HEK293 (cell line): ENCODE results near the gene SIDT1.

Source experiments
- CTCF ChIA-PET: fragments of 350-600 bp; formaldehyde crosslinking; extraction: SDS; loops from one replicate; lab custom pipeline; 2021; ENCODE audit warnings: antibody characterized with exemption; lab: Yijun Ruan, JAX
- POLR2A ChIA-PET: fragments of 300-600 bp; formaldehyde crosslinking; extraction: SDS; loops from one replicate; lab custom pipeline; 2020; ENCODE audit warnings: antibody characterized with exemption, inconsistent platforms; lab: Yijun Ruan, JAX
- H3K27ac ChIP-seq: fragments of 200-500 bp; sonication (Bioruptor generic); 2 replicates; pipeline ENCODE4 v1.5.1; 2014; ENCODE audit warnings: low read depth, low read length, control low read depth, inconsistent platforms; ENCODE audit errors: extremely low read depth
- H3K36me3 ChIP-seq, 2 experiments: fragments of 200-500 bp in 1 of 2; sonication (Bioruptor generic) in 1 of 2; 1 replicate in 1 of 2; 2 replicates in 1 of 2; pipeline ENCODE4 v1.5.1; 2014 to 2017; ENCODE audit warnings: inconsistent platforms in 2 of 2, low read length in 2 of 2; ENCODE audit not compliant: control insufficient read depth in 2 of 2, insufficient read depth in 1 of 2
- H3K4me1 ChIP-seq: fragments of 200-500 bp; sonication (Bioruptor generic); 2 replicates; pipeline ENCODE4 v1.5.1; 2014; ENCODE audit warnings: mild to moderate bottlenecking, low read length, inconsistent platforms; ENCODE audit not compliant: control insufficient read depth, insufficient read depth
- H3K4me3 ChIP-seq: 2 replicates; pipeline ENCODE4 v1.5.1; 2011; ENCODE audit warnings: low read depth, mild to moderate bottlenecking, control low read depth, low read length, moderate library complexity
- H3K9me3 ChIP-seq: fragments of 200-500 bp; sonication (Bioruptor generic); 2 replicates; pipeline ENCODE4 v1.5.1; 2014; ENCODE audit warnings: low read depth, low read length, inconsistent platforms; ENCODE audit not compliant: control insufficient read depth, insufficient read depth
- FEZF1 ChIP-seq: fragments of 450-650 bp; formaldehyde crosslinking; IDR thresholded peaks from 2 replicates; pipeline ENCODE4 v1.5.1; 2016; ENCODE audit warnings: missing biosample characterization, missing genetic modification characterization
- HIC1 ChIP-seq: fragments of 450-650 bp; formaldehyde crosslinking; IDR thresholded peaks from 2 replicates; pipeline ENCODE4 v1.5.1; 2016; ENCODE audit warnings: missing biosample characterization, missing genetic modification characterization
- PRDM2 ChIP-seq: fragments of 450-650 bp; formaldehyde crosslinking; IDR thresholded peaks from 2 replicates; pipeline ENCODE4 v1.5.1; 2016; ENCODE audit warnings: missing biosample characterization, missing genetic modification characterization, borderline replicate concordance
- SCRT2 ChIP-seq: fragments of 450-650 bp; formaldehyde crosslinking; IDR thresholded peaks from 2 replicates; pipeline ENCODE4 v1.5.1; 2016; ENCODE audit warnings: missing biosample characterization, missing genetic modification characterization
- ZNF155 ChIP-seq: fragments of 450-650 bp; formaldehyde crosslinking; IDR thresholded peaks from 2 replicates; pipeline ENCODE4 v1.5.1; 2016; ENCODE audit warnings: missing biosample characterization, missing genetic modification characterization
- ZNF18 ChIP-seq: fragments of 450-650 bp; formaldehyde crosslinking; IDR thresholded peaks from 2 replicates; pipeline ENCODE4 v1.5.1; 2016; ENCODE audit warnings: missing biosample characterization, missing genetic modification characterization
- ZNF202 ChIP-seq: fragments of 450-650 bp; formaldehyde crosslinking; IDR thresholded peaks from 2 replicates; pipeline ENCODE4 v1.5.1; 2016; ENCODE audit warnings: missing biosample characterization, missing genetic modification characterization, borderline replicate concordance
- ZNF37A ChIP-seq: fragments of 450-650 bp; IDR thresholded peaks from 2 replicates; pipeline ENCODE4 v1.5.1; 2018; ENCODE audit warnings: missing biosample characterization, missing genetic modification characterization
- ZNF549 ChIP-seq: fragments of 450-650 bp; IDR thresholded peaks from 2 replicates; pipeline ENCODE4 v1.5.1; 2018; ENCODE audit warnings: missing biosample characterization, missing genetic modification characterization, mild to moderate bottlenecking, inconsistent platforms, moderate library complexity
- ZNF624 ChIP-seq: fragments of 450-650 bp; formaldehyde crosslinking; IDR thresholded peaks from 2 replicates; pipeline ENCODE4 v1.5.1; 2017; ENCODE audit warnings: missing biosample characterization, missing genetic modification characterization
- ZNF677 ChIP-seq: fragments of 450-650 bp; IDR thresholded peaks from 2 replicates; pipeline ENCODE4 v1.5.0; 2018; ENCODE audit warnings: missing biosample characterization, mild to moderate bottlenecking, missing genetic modification characterization, moderate library complexity
- ZNF76 ChIP-seq: fragments of 450-650 bp; formaldehyde crosslinking; IDR thresholded peaks from 2 replicates; pipeline ENCODE4; 2016; ENCODE audit warnings: low read depth, missing biosample characterization, missing genetic modification characterization, borderline replicate concordance
- ZSCAN23 ChIP-seq: fragments of 450-650 bp; formaldehyde crosslinking; IDR thresholded peaks from 2 replicates; pipeline ENCODE4 v1.5.1; 2016; ENCODE audit warnings: missing biosample characterization, missing genetic modification characterization

The SIDT1 gene

GRCh38 chr3:113585720-113586119 lies 53.4 kb downstream of the SIDT1 start:
- no peaks in the 10 kb centered on the region for H3K4me1 ChIP-seq
- H3K4me3 ChIP-seq = no peak overlapping the region
- no peaks in the 10 kb centered on the region for H3K36me3 ChIP-seq
- POLR2A ChIA-PET = no interaction called here
- H3K9me3 ChIP-seq = no peaks in the 10 kb centered on the region
- no peak overlapping the region for H3K27ac ChIP-seq
- CTCF ChIA-PET = no interaction called here
- TF ChIP-seq ZNF677 (tag by site-specific recombination) (no peak), ZNF37A (tag by site-specific recombination) (no peak), HIC1 (tag by site-specific recombination) (no peak), PRDM2 (no peak), ZNF155 (tag by site-specific recombination) (no peak), ZSCAN23 (tag by site-specific recombination) (no peak), ZNF18 (tag by site-specific recombination) (no peak), FEZF1 (tag by site-specific recombination) (no peak), ZNF549 (tag by site-specific recombination) (no peak), ZNF76 (tag by site-specific recombination) (no peak)

- no peak overlapping the region for H3K27ac ChIP-seq
- H3K4me1 ChIP-seq = no peaks in the 10 kb centered on the region
- TF ChIP-seq SCRT2 (tag by site-specific recombination) = no peak
- TF ChIP-seq ZNF624 (tag by site-specific recombination) = no peak
- TF ChIP-seq ZNF202 (tag by site-specific recombination) = no peak
- POLR2A ChIA-PET = no interaction called here
- H3K9me3 ChIP-seq = no peaks in the 10 kb centered on the region
- no peak overlapping the region for H3K4me3 ChIP-seq
- no peaks in the 10 kb centered on the region for H3K36me3 ChIP-seq
- CTCF ChIA-PET = interaction anchor here (0.6 to 1.5 kb wide), 3 partner anchors 11 to 610 kb away, joined by 3 to 5 read pairs (median 3); no protein-coding TSS in a partner anchor
Observed at GRCh38 chr3:113588806-113589205, 56.5 kb downstream of the SIDT1 start.
